B cell (primary cell): ENCODE results near the gene ABI2. TPM values are rescaled to one million over a fixed set of nuclear protein-coding genes. Genes with fewer than 3 reads are reported as not detected.

ENCODE experiments used
- ATAC-seq: fragments of 200-7000 bp; cut with Tn5 transposase; one replicate; pipeline ENCODE4 v1.10.0; 2021; ENCODE audit warnings: low read depth, mild to moderate bottlenecking, moderate number of reproducible peaks, moderate library complexity
- CTCF ChIA-PET: fragments of 350-600 bp; sonication (Branson Sonifier 250); formaldehyde crosslinking; loops from one replicate; lab custom pipeline; 2021; ENCODE audit warnings: antibody characterized with exemption, inconsistent platforms; lab: Charles Lee
- POLR2A ChIA-PET: fragments of 350-600 bp; sonication (Branson Sonifier 250); formaldehyde crosslinking; loops from one replicate; lab custom pipeline; 2021; ENCODE audit warnings: antibody characterized with exemption; lab: Charles Lee
- DNase-seq: peaks from one replicate; pipeline ENCODE4 v3.0.0; 2013
- H2AFZ ChIP-seq: 2 replicates; pipeline ENCODE4 v1.6.1; 2012; ENCODE audit warnings: mild to moderate bottlenecking, low read depth, low read length; ENCODE audit not compliant: insufficient read depth, poor library complexity, severe bottlenecking
- H3K27ac ChIP-seq, 2 donors: 1 replicate in 1 of 2; 2 replicates in 1 of 2; pipeline ENCODE4 v1.5.1; 2012 to 2013; ENCODE audit warnings: low read length in 2 of 2, mild to moderate bottlenecking in 2 of 2, moderate library complexity in 1 of 2
- H3K27me3 ChIP-seq, 4 experiments: fragments of 200-600 bp in 1 of 4; sonication (generic) in 1 of 4; replicated peaks in 1 of 4; 1 replicate in 2 of 4; 2 replicates in 2 of 4; pipeline versions ENCODE4 v1.6.1 to v1.7.0; 2013 to 2016; ENCODE audit warnings: low read length in 3 of 4, mild to moderate bottlenecking in 2 of 4, mixed read lengths in 1 of 4, moderate library complexity in 1 of 4; ENCODE audit not compliant: insufficient read depth in 4 of 4, control insufficient read depth in 3 of 4; ENCODE audit errors: control extremely low read depth in 1 of 4
- H3K36me3 ChIP-seq, 2 experiments: replicated peaks in 1 of 2; 1 replicate in 1 of 2; 2 replicates in 1 of 2; pipeline versions ENCODE4 v1.6.1 to v1.7.1; 2013; ENCODE audit warnings: low read length in 1 of 2; ENCODE audit not compliant: insufficient read depth in 2 of 2, control insufficient read depth in 1 of 2; ENCODE audit errors: control extremely low read depth in 1 of 2, extremely low read depth in 1 of 2
- H3K4me1 ChIP-seq, 2 donors: fragments of 200-600 bp in 1 of 2; sonication (generic) in 1 of 2; 1 replicate in 1 of 2; 2 replicates in 1 of 2; pipeline versions ENCODE4 v1.5.1 to v1.6.1; 2013 to 2017; ENCODE audit warnings: low read length in 2 of 2; ENCODE audit not compliant: control insufficient read depth in 2 of 2, insufficient read depth in 2 of 2
- H3K4me2 ChIP-seq: replicated peaks from 2 replicates; pipeline ENCODE3; 2012; ENCODE audit warnings: mild to moderate bottlenecking, low read depth, low read length; ENCODE audit not compliant: poor library complexity, severe bottlenecking
- H3K4me3 ChIP-seq, 5 experiments: fragments of 200-600 bp in 1 of 5; sonication (generic) in 1 of 5; 1 replicate in 3 of 5; 2 replicates in 2 of 5; pipeline versions ENCODE4 v1.5.1 to v1.7.0; 2011 to 2016; ENCODE audit warnings: low read length in 4 of 5, mild to moderate bottlenecking in 4 of 5, low read depth in 2 of 5, control low read depth in 1 of 5, moderate library complexity in 1 of 5; ENCODE audit not compliant: insufficient read depth in 1 of 5; ENCODE audit errors: control extremely low read depth in 1 of 5, extremely low read depth in 1 of 5
- H3K79me2 ChIP-seq: fragments of 200-600 bp; sonication (generic); one replicate; pipeline ENCODE4 v1.6.0; 2016; ENCODE audit warnings: low read length; ENCODE audit not compliant: control insufficient read depth, insufficient read depth
- H3K9ac ChIP-seq: fragments of 200-600 bp; sonication (generic); 2 replicates; pipeline ENCODE4 v1.6.1; 2017; ENCODE audit warnings: mild to moderate bottlenecking, low read length, moderate library complexity
- H3K9me3 ChIP-seq, 3 donors: one replicate each; pipeline versions ENCODE4 v1.6.1 to v1.7.1; 2013; ENCODE audit warnings: low read length in 2 of 3; ENCODE audit not compliant: control insufficient read depth in 2 of 3, insufficient read depth in 1 of 3; ENCODE audit errors: control extremely low read depth in 1 of 3
- H4K20me1 ChIP-seq: 2 replicates; pipeline ENCODE4 v1.6.0; 2012; ENCODE audit warnings: mild to moderate bottlenecking, low read length; ENCODE audit not compliant: insufficient read depth, control insufficient read depth, poor library complexity, severe bottlenecking
- H3K27ac Mint-ChIP-seq: one replicate; pipeline ENCODE4 v1.8.0; 2021; ENCODE audit warnings: mixed read lengths
- H3K27me3 Mint-ChIP-seq: one replicate; pipeline ENCODE4 v1.8.0; 2021; ENCODE audit warnings: mixed read lengths
- H3K4me1 Mint-ChIP-seq: one replicate; pipeline ENCODE4 v1.8.0; 2021; ENCODE audit warnings: mixed read lengths
- H3K4me3 Mint-ChIP-seq: one replicate; pipeline ENCODE4 v1.8.0; 2021; ENCODE audit warnings: mixed read lengths
- H3K9me3 Mint-ChIP-seq: one replicate; pipeline ENCODE4 v1.8.0; 2022; ENCODE audit warnings: mixed read lengths; ENCODE audit not compliant: insufficient read depth
- CTCF ChIP-seq: fragments of 200-600 bp; IDR thresholded peaks from one replicate; pipeline ENCODE4 v1.8.0; 2022; ENCODE audit warnings: antibody characterized with exemption, mild to moderate bottlenecking
- EZH2 ChIP-seq: IDR thresholded peaks from 2 replicates; pipeline ENCODE4 v1.6.1; 2012; ENCODE audit warnings: borderline replicate concordance, low read depth, mild to moderate bottlenecking, moderate library complexity, low read length; ENCODE audit not compliant: insufficient read depth, poor library complexity, severe bottlenecking
- WGBS: methylation state at CpG from one replicate; pipeline ENCODE4 v1.1.5; 2013; ENCODE audit warnings: missing lambda C conversion rate; ENCODE audit not compliant: insufficient coverage; 5-methylcytosine and 5-hydroxymethylcytosine counted together
- intact Hi-C: fragments of 100-400 bp; cut with micrococcal nuclease; formaldehyde crosslinking; loops from one replicate; pipeline ENCODE4 v1.10.0; 2022
- polyA plus RNA-seq: library from polyadenylated mRNA; depleted of rRNA; stranded (reverse); fragments of >200 nt; gene quantifications from 2 replicates; pipeline ENCODE4 v1.2.3, GENCODE V29; 2012
- total RNA-seq, 2 donors: library from RNA; stranded (reverse); fragments of 120-200 nt in 1 of 2; gene quantifications; 1 replicate in 1 of 2; 2 replicates in 1 of 2; pipeline versions ENCODE4 v1.2.3 to v1.2.4, GENCODE V29; 2013 to 2022

The ABI2 gene
- total and polyA plus RNA-seq, 2 donors (not counting 1 experiment from before 2014, with no cell fraction given), result 6.8 to 32.7 TPM

GRCh38 chr2:203396667-203397066 lies 68.5 kb downstream of the ABI2 start:
- intact Hi-C loops, result no loop called here
- no peaks in the 10 kb centered on the region for H3K4me1 ChIP-seq
- no peaks in the 10 kb centered on the region for H3K9me3 ChIP-seq
- ChIA-PET CTCF (no interaction called here), POLR2A (no interaction called here)
- no peaks in the 10 kb centered on the region for H3K4me1 Mint-ChIP-seq
- TF ChIP-seq EZH2 (no peak), CTCF (no peak)
- no peak overlapping the region for H3K27ac ChIP-seq
- H3K27me3 ChIP-seq, result no peaks in the 10 kb centered on the region
- no peaks in the 10 kb centered on the region for H3K36me3 ChIP-seq
- H3K9me3 Mint-ChIP-seq, result no peaks in the 10 kb centered on the region
- no peak for ATAC-seq
- no peak overlapping the region for H3K27ac Mint-ChIP-seq
- H3K79me2 ChIP-seq, result no peaks in the 10 kb centered on the region
- H2AFZ ChIP-seq, result no peak overlapping the region
- H3K9ac ChIP-seq, result no peak overlapping the region
- H3K4me3 Mint-ChIP-seq, result no peak overlapping the region
- H4K20me1 ChIP-seq, result no peaks in the 10 kb centered on the region
- H3K27me3 Mint-ChIP-seq, result no peaks in the 10 kb centered on the region
- no peak for DNase-seq
- no peak overlapping the region for H3K4me2 ChIP-seq
- H3K4me3 ChIP-seq, result no peak overlapping the region
- 100% methylated on average over 1 of the region's 1 CpG for WGBS

GRCh38 chr2:203399031-203399430 lies 70.8 kb downstream of the ABI2 start:
- Histone ChIP-seq H3K79me2 (no peaks in the 10 kb centered on the region), H4K20me1 (no peaks in the 10 kb centered on the region), H3K9ac (no peak overlapping the region), H3K36me3 (no peaks in the 10 kb centered on the region), H3K4me2 (no peak overlapping the region), H3K4me3 (no peak overlapping the region), H3K9me3 (no peaks in the 10 kb centered on the region), H3K27ac (no peak overlapping the region), H3K27me3 (no peaks in the 10 kb centered on the region), H2AFZ (no peak overlapping the region), H3K4me1 (no peaks in the 10 kb centered on the region)
- TF ChIP-seq EZH2, result no peak
- no peak for TF ChIP-seq CTCF
- ATAC-seq (no peak), DNase-seq (no peak)
- no peak overlapping the region for H3K4me3 Mint-ChIP-seq
- H3K4me1 Mint-ChIP-seq, result no peaks in the 10 kb centered on the region
- no CpG with 5 or more reads among the region's 1 CpG for WGBS
- no peaks in the 10 kb centered on the region for H3K9me3 Mint-ChIP-seq
- H3K27ac Mint-ChIP-seq, result no peak overlapping the region
- H3K27me3 Mint-ChIP-seq, result no peaks in the 10 kb centered on the region
- ChIA-PET CTCF (no interaction called here), POLR2A (no interaction called here)
- intact Hi-C loops, result no loop called here
